ENCODE results near the gene ASGR1. TPM values are rescaled to one million over a fixed set of nuclear protein-coding genes. Genes with fewer than 3 reads are reported as not detected.

ASGR1 gene
- total and polyA plus RNA-seq, 2 donors (not counting 1 experiment from before 2014, with no cell fraction given) = 0.32 to 0.43 TPM

GRCh38 chr17:7207120-7208001, 28.2 kb upstream of the ASGR1 start:
- intact Hi-C loops (cut with micrococcal nuclease) = no loop called here
- H3K4me2 ChIP-seq (replicated peaks; ENCODE audit: low read depth, low read length, poor library complexity, severe bottlenecking) = no peak overlapping the region
- Mint-ChIP-seq H3K27me3 (peaks cover 5% of the 10 kb centered on the region), H3K27ac (peak overlapping the region; percentile 32), H3K4me3 (no peak overlapping the region), H3K4me1 (peaks cover 28% of the 10 kb centered on the region), H3K9me3 (ENCODE audit: insufficient read depth) (no peaks in the 10 kb centered on the region)
- H3K27ac ChIP-seq (ENCODE audit: low read length in 2 of 2) = no peak overlapping the region
- POLR2A ChIA-PET = interaction anchor here (0.5 to 0.8 kb wide), 2 partner anchors 12 to 74 kb away, joined by 3 to 9 read pairs; partner anchors contain the start of gene DLG4
- DNase-seq = no peak
- no peaks in the 10 kb centered on the region for H3K9me3 ChIP-seq (ENCODE audit: control extremely low read depth in 1 of 3, control insufficient read depth in 2 of 3, insufficient read depth in 1 of 3, low read length in 2 of 3)
- no peak overlapping the region for H2AFZ ChIP-seq (ENCODE audit: insufficient read depth, low read depth, low read length, poor library complexity, severe bottlenecking)
- CTCF ChIA-PET = no interaction called here
- H3K27me3 ChIP-seq (replicated peaks in 1 of 4; ENCODE audit: control extremely low read depth in 1 of 4, control insufficient read depth in 3 of 4, insufficient read depth in 4 of 4, low read length in 3 of 4) = peaks cover 0 to 4% (median 0%) of the 10 kb centered on the region in 4 experiments
- no peak overlapping the region for H3K4me3 ChIP-seq (ENCODE audit: control extremely low read depth in 1 of 5, extremely low read depth in 1 of 5, insufficient read depth in 1 of 5, low read depth in 2 of 5, low read length in 4 of 5)
- WGBS (ENCODE audit: insufficient coverage) = 97% methylated on average over 15 of the region's 24 CpGs
- H4K20me1 ChIP-seq (ENCODE audit: control insufficient read depth, insufficient read depth, low read length, poor library complexity, severe bottlenecking) = no peaks in the 10 kb centered on the region
- no peak for ATAC-seq (ENCODE audit: low read depth)
- no peaks in the 10 kb centered on the region for H3K79me2 ChIP-seq (ENCODE audit: control insufficient read depth, insufficient read depth, low read length)
- no peak overlapping the region for H3K9ac ChIP-seq (ENCODE audit: low read length)
- TF ChIP-seq, protein P1, sequence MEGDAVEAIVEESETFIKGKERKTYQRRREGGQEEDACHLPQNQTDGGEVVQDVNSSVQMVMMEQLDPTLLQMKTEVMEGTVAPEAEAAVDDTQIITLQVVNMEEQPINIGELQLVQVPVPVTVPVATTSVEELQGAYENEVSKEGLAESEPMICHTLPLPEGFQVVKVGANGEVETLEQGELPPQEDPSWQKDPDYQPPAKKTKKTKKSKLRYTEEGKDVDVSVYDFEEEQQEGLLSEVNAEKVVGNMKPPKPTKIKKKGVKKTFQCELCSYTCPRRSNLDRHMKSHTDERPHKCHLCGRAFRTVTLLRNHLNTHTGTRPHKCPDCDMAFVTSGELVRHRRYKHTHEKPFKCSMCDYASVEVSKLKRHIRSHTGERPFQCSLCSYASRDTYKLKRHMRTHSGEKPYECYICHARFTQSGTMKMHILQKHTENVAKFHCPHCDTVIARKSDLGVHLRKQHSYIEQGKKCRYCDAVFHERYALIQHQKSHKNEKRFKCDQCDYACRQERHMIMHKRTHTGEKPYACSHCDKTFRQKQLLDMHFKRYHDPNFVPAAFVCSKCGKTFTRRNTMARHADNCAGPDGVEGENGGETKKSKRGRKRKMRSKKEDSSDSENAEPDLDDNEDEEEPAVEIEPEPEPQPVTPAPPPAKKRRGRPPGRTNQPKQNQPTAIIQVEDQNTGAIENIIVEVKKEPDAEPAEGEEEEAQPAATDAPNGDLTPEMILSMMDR (IDR thresholded peaks at IDR 0.05) = no peak
- no peak for TF ChIP-seq EZH2 (IDR thresholded peaks at IDR 0.05; ENCODE audit: borderline replicate concordance, insufficient read depth, low read depth, low read length, poor library complexity, severe bottlenecking)
- no peaks in the 10 kb centered on the region for H3K36me3 ChIP-seq (replicated peaks in 1 of 2; ENCODE audit: control extremely low read depth in 1 of 2, control insufficient read depth in 1 of 2, extremely low read depth in 1 of 2, insufficient read depth in 2 of 2, low read length in 1 of 2)
- H3K4me1 ChIP-seq (ENCODE audit: control insufficient read depth in 2 of 2, insufficient read depth in 2 of 2, low read length in 2 of 2) = peaks cover 17 to 25% of the 10 kb centered on the region in 2 donors
